K562 treated with DMSO at 1 percent for 4 hours (cell line): ENCODE results near the gene PMM1. TPM values are rescaled to one million over a fixed set of nuclear protein-coding genes. Genes with fewer than 3 reads are reported as not detected.

Experiments
- total RNA-seq: library from RNA; unstranded; fragments of 300-600 nt; gene quantifications from 2 replicates; pipeline ENCODE4 v1.2.3, GENCODE V29; 2022; ENCODE audit not compliant: insufficient read depth

The PMM1 gene
- 41.3 and 54.8 TPM in 2 replicates for total RNA-seq

DNA sequence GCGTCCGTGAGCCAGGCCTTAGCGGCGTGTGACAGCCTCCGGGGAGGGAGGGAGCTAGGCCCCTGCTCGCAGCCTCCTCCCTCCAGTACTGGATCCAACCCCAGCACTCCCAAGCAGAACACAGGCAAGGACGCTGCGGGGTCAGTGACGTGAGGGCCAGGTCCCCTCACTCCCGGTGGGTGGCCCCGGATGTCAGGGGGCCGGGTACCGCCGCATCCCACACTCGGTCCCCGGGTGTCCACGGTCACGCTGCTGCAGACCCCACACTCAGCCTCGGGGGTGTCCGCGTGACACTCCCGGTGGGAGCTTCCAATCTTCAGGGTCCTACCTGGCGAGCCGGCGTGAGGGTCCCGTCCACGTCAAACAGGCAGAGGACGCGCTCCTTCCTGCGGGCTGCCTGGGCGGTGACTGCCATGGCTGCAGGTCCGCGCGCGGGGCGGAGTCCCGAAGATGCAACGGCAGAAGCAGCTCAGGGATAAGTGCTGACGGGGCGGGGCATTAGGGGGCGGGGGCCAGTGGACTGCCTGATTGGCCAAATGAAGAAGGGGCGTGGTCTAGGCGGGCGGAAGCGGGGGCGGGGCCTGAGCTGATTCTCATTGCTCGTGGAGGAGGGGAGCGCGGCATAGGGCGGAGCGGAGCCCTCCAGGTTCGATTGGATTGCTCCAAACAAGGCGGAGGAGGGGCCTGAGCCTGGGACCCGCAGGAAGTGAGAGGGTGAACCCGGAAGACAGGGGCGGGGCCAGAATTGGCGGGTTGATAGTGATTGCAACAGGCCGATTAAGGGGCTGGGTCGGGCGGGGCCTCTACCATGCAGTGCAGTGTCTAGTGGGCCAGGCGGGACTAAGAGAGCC, at the start of gene PMM1:
Gene PMM1 (minus strand): TSS at position 450 of the 851 bp plus-strand sequence. CDS start 35 bp downstream, at position 415.

GRCh38 chr22:41621099-41621910, 31.7 kb upstream of the PMM1 start, which contains the start of gene XRCC6:
Gene XRCC6 (plus strand): TSS chr22:41621295. CDS start chr22:41622005, 710 bp downstream.

DNA sequence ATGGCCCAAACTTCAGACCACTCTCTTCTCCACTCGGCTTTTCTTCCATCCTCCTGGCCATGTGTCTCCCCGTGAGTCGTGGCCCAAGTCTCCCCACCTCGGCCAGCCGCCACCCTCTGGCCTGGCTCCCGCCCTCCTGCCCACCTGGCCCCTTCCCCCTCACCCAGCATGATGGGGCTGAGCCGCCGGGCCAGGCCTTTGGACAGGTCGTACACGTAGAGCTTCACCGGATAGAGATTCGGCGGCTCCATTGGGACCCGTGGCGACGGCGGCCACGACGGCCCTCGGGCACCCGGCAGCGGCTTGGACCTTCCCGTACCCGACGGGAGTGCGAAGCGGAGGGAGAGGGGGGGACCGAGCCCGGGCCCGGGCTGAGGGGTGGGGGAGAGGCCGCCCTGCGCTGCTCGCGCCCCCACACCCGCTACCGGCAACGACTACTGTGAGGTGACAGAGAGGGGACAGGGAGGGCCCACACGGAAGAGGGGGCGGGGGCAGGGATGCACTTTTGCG, 31.0 kb upstream of the PMM1 start, which contains the start of gene DESI1:
Gene DESI1 (minus strand): TSS at position 455 of the 510 bp plus-strand sequence. CDS start 204 bp downstream, at position 251.

GRCh38 chr22:41543854-41544670, 45.6 kb downstream of the PMM1 start, which contains the start of gene POLR3H:
Gene POLR3H (minus strand): TSS chr22:41544470. CDS start chr22:41544101, 369 bp downstream.

Other genes starting within 250 kb of the PMM1 start
- 0.61 and 1.2 TPM in 2 replicates for gene TEF, start 207.9 kb downstream of the PMM1 start, total RNA-seq
- gene TOB2, start 143.0 kb downstream of the PMM1 start, total RNA-seq: 14.3 and 18.5 TPM in 2 replicates
- gene PHF5A, start 121.1 kb downstream of the PMM1 start, total RNA-seq: 47.3 and 52.8 TPM in 2 replicates
- 87.5 and 99.7 TPM in 2 replicates for gene ACO2, start 120.7 kb downstream of the PMM1 start, total RNA-seq
- 11.4 and 16.7 TPM in 2 replicates for gene POLR3H, start 45.4 kb downstream of the PMM1 start, total RNA-seq
- not detected in 2 replicates for gene CSDC2, start 28.8 kb downstream of the PMM1 start, total RNA-seq
- 12.7 and 14.7 TPM in 2 replicates for gene DESI1, start 31.2 kb upstream of the PMM1 start, total RNA-seq
- 255 and 261 TPM in 2 replicates for gene XRCC6, start 31.5 kb upstream of the PMM1 start, total RNA-seq
- gene SNU13, start 99.0 kb upstream of the PMM1 start, total RNA-seq: 112 and 113 TPM in 2 replicates
- not detected in 2 replicates for gene MEI1, start 109.7 kb upstream of the PMM1 start, total RNA-seq
- 2.4 and 4.0 TPM in 2 replicates for gene CCDC134, start 210.8 kb upstream of the PMM1 start, total RNA-seq
- gene SREBF2, start 243.3 kb upstream of the PMM1 start, total RNA-seq: 83.4 and 90.6 TPM in 2 replicates